Suppressor macrophage treated with lipopolysaccharide for 1 hour (primary cell): ENCODE results near the gene OTULIN.

ENCODE experiments used
- DNase-seq, 3 donors: peaks; one replicate each; pipeline ENCODE4 v3.0.0-alpha.2; 2020 to 2022

OTULIN gene

GRCh38 chr5:14723701-14724132, 59.2 kb downstream of the OTULIN start:
- peak; percentile 14 to 50 (median 41) for DNase-seq

GRCh38 chr5:14724633-14725032, 60.1 kb downstream of the OTULIN start:
- DNase-seq: peak; percentile 69 to 78 (median 71)

GRCh38 chr5:14726066-14726838, 61.7 kb downstream of the OTULIN start:
- DNase-seq: no peak

DNA sequence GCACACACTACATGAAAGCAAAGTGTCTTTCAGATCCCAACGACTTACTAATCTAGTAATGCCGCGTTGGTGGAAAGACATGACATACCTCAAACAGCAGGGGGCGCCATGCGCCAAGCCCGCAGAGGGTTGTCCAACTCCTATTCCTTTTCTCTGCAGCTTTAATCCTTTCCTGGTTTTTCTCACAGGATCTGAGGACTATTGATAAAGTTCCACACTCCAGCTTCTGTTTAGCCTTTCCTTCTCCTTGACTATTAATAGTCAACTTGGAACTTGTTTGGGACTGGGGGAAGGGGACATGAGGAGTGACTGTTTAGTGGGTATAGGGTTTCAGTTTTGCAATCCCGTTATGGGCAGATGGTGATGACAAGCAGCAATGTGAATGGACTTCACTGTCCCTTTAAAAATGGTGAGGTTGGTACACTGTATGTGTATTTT, 62.9 kb downstream of the OTULIN start:
- DNase-seq: peak; percentile 86 to 90 (median 88)

DNA sequence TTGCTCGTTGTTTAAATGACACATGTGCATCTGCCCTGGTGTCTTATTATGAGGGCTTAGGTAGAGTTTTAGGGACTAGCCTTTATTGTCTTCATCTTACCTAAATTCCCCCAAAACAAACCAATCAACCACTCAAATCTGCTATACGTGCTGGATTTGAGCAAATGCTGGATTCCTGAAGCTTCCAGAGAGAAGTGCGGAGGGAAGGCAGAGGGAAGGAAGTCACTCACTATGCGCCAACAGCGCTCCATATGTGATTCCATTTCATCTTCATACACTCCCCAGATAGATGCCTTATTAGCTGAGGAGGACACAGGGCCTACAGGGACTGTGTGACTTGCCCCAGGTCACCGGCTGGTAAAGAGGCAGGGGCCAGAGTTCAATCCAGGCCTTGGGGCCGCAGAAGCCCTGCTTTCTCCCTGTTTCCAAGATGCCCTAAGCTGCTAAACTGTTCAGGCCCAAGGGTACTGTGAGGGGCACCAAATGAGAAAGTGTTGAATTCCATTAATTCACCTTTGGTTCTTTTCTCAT, 63.5 kb downstream of the OTULIN start:
- DNase-seq: no peak

DNA sequence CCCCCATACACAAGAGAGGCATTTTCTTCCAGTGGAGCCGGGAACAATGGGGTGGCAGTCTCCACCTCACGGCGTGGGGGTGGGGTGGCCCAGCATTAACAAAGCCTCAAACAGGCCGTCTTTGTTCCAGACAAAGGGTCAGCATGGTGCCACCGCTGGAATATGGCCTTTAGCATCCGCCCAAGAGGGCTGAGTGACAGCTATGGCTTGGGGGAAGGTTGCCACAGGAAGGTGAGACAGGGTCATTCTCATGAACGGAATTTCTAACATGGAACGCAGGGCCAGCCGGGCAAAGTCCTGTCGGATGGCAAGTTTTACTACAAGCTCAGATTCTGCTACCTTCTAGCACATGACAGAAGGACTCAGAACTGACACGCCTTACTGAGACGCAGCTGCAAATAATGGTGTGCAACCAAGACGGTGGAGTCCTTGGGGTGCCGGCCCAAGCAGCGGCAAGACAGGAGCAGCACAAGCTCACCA, 64.0 kb downstream of the OTULIN start:
- DNase-seq: no peak

- no peak for DNase-seq
Observed at GRCh38 chr5:14729448-14730385, 65.2 kb downstream of the OTULIN start.

DNA sequence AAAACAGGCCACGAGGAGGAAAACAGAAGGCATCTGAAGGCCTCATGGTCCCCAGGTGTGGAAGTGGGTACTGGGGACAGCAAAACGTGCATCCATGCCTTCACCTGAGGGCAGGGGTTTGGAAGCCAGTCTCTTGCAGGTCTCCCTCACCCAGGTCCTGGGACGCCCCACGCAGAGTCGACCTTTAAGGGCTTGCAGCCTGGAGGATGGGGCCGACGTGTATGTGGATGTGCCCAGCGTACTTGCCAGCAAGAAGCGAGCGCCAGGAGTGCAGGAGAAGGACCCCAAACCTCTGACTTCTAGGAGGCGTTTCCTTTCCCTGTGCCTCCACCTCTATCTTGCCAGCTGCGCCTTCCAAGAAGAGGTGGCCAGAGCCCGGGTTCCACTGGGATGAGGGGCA, 65.9 kb downstream of the OTULIN start:
- no peak for DNase-seq

- DNase-seq: no peak
Observed at GRCh38 chr5:14730881-14731280, 66.4 kb downstream of the OTULIN start.

GRCh38 chr5:14732991-14733390, 68.5 kb downstream of the OTULIN start:
- DNase-seq: no peak

DNA sequence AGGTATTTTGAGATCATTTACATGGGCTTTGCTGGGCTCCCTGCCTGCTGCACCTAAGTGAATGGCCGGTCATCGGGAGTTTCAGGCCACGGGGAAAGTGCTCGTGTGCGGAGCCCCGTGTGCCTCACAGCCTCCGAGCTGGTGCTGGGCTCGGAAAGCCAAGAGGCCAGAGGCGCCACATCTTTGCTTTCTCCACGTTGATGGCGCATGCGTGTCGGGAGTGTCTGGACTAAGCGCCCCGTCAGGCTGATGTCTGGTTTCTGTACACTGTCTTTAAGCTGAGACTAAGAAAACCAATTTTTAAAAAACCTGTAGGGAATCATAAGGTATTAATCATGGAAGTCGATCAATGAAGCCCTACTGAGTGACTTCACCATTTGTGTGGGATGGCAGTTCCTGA, 69.1 kb downstream of the OTULIN start:
- DNase-seq: no peak

DNA sequence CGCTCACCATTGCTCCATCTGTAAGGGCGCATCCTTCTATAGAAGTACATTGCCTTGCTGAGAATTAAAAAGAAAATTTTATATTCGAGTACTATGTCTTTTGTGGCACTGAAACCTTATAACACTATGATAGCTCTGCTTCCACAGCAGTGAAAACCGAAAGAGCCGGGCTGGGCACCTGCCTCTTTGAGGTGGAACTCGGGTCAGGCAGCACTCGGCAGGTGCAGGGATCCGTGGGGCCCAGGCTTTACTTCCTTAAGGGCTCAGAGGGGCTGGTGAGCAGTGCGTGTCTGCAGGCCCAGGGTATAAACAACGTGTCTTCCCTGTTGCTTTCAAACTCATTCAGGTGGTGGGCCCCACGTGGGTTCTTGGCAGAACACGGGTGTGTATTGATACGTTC, 69.9 kb downstream of the OTULIN start:
- DNase-seq: no peak

GRCh38 chr5:14735944-14736343, 71.4 kb downstream of the OTULIN start:
- DNase-seq: peak; percentile 33 to 38 (median 35)

GRCh38 chr5:14737291-14737690, 72.8 kb downstream of the OTULIN start:
- no peak for DNase-seq

- DNase-seq: no peak
Observed at GRCh38 chr5:14738050-14738449, 73.5 kb downstream of the OTULIN start.

GRCh38 chr5:14739538-14739937, 75.0 kb downstream of the OTULIN start:
- DNase-seq: peak; percentile 59 to 77 (median 71)

- DNase-seq: no peak
Observed at GRCh38 chr5:14739981-14740380, 75.5 kb downstream of the OTULIN start.

- DNase-seq: no peak
Observed at GRCh38 chr5:14741131-14741530, 76.6 kb downstream of the OTULIN start.

- no peak for DNase-seq
Observed at GRCh38 chr5:14741801-14742440, 77.4 kb downstream of the OTULIN start.

DNA sequence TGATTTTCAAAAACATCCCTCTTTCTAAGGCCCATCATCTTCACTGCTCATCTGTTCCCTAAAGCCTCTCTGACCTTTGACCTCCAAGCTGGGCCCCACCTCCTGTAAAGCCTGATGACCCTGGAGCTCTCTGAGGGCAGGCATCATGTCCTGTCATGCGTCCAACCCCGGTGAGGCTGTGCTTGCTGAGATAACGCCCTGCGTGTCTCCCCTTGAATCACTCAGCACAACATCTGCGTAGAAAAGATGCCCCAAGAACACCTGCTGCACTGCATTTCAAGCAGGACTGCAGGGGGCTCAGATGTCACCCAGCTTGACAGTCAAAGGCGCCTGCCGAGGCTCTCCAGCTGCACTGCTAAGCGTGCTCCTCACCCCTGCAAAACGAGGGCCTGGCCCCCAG, 78.0 kb downstream of the OTULIN start:
- no peak for DNase-seq

DNA sequence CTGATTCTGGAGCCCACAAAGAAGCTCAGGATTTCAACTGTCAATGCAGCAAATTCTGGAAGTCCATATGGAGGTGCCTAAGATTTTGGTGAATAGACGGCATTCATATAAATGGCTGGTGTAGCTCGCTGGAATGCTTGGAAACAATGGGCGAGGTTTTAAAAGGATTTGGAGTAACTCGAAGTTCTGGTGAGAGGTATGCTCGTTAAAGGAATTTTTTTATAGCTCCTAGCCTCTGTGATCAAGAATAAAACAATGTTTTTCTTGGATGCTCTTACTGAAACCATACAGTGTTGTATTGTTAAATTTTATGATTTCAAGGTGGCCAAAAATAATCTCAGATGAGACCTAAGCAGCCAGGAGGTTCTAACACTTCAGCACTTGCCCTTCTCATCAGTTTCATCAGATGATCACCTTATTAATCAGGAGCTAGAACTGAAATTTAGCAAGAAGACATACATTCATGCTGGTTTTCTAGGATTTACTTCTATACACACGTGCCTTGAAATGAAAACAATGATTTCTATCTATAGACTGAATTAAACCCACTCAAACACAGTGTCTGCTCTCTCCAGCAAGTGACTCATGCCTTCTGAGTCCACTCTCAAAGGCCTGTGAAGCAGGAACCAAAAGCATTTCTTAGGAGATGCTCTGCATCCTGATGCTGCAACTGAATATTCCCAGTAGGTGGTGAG, 79.2 kb downstream of the OTULIN start:
- DNase-seq: no peak
